ENCODE data around the gene GATAD2A. TPM values are rescaled to one million over a fixed set of nuclear protein-coding genes. Genes with fewer than 3 reads are reported as not detected.

The GATAD2A gene
- total RNA-seq, 1 experiment from 2014 or later = 189 TPM

- peak overlapping the region; percentile 34; the same call in 1 of the 2 replicates for H3K14ac ChIP-seq (ENCODE audit: insufficient read depth, low read length)
- no peak overlapping the region for H3K9ac ChIP-seq (ENCODE audit: extremely low read depth, insufficient read length, low read length)
- peaks cover 4% of the 10 kb centered on the region for H3K79me1 ChIP-seq (ENCODE audit: insufficient read depth, low read depth, low read length, poor library complexity, severe bottlenecking)
- H3K9me3 Mint-ChIP-seq = no peaks in the 10 kb centered on the region
- no peak overlapping the region for H4K5ac ChIP-seq (ENCODE audit: insufficient read length, low read depth, low read length)
- H4K20me1 ChIP-seq (ENCODE audit: control insufficient read depth, insufficient read depth, insufficient read length) = no peaks in the 10 kb centered on the region
- H3K23me2 ChIP-seq (ENCODE audit: insufficient read length, low read depth, low read length, poor library complexity, severe bottlenecking) = no peaks in the 10 kb centered on the region
- no peak overlapping the region for H2AFZ ChIP-seq (ENCODE audit: low read length)
- H3K4ac ChIP-seq (ENCODE audit: low read depth, low read length) = no peak overlapping the region
- H2BK120ac ChIP-seq (ENCODE audit: low read depth, low read length, poor library complexity, severe bottlenecking) = no peak overlapping the region
- no peak overlapping the region for H2AK5ac ChIP-seq (ENCODE audit: insufficient read length, low read length)
- peak overlapping the region in 2 of 3 experiments; percentile 25 to 56; a peak in 4 of 7 replicates for H3K27ac Mint-ChIP-seq
- H3K9me3 ChIP-seq (ENCODE audit: control insufficient read depth, low read depth, low read length) = no peaks in the 10 kb centered on the region
- peaks cover 0 to 24% (median 10%) of the 10 kb centered on the region in 3 experiments; a peak in 5 of 7 replicates for H3K36me3 Mint-ChIP-seq (ENCODE audit: insufficient read depth in 1 of 3, low read depth in 3 of 3)
- H3K56ac ChIP-seq (ENCODE audit: insufficient read length, low read depth, low read length) = no peak overlapping the region
- H3K27me3 Mint-ChIP-seq (ENCODE audit: low read depth) = no peaks in the 10 kb centered on the region
- TF ChIP-seq CTCF (conservative IDR thresholded peaks at IDR 0.05) = no peak
- peaks cover 2% of the 10 kb centered on the region; the same call in 1 of the 2 replicates for H3K4me1 ChIP-seq (ENCODE audit: insufficient read depth, low read length)
- H2BK5ac ChIP-seq (ENCODE audit: insufficient read length, low read length) = no peak overlapping the region
- H2BK15ac ChIP-seq (ENCODE audit: low read depth, low read length) = no peak overlapping the region
- peaks cover 37 to 47% of the 10 kb centered on the region in 2 experiments for H3K4me1 Mint-ChIP-seq
- no peak overlapping the region for H3K4me3 Mint-ChIP-seq
- H2BK20ac ChIP-seq (ENCODE audit: low read depth, low read length, poor library complexity, severe bottlenecking) = no peak overlapping the region
- H2BK12ac ChIP-seq (ENCODE audit: insufficient read length, low read depth, low read length) = no peak overlapping the region
- H3K4me2 ChIP-seq (ENCODE audit: insufficient read depth, insufficient read length, low read length) = no peak overlapping the region
- no peak overlapping the region for H4K91ac ChIP-seq (ENCODE audit: insufficient read length, low read depth, low read length)
- peaks cover 80% of the 10 kb centered on the region for H3K79me2 ChIP-seq (ENCODE audit: insufficient read depth, low read length)
- DNase-seq = no peak
- WGBS (ENCODE audit: extremely low coverage, insufficient read length, low lambda C conversion rate) = no CpG with 5 or more reads among the region's 10 CpGs
- no peaks in the 10 kb centered on the region for H3K27me3 ChIP-seq (ENCODE audit: insufficient read depth, low read length)
- no peak overlapping the region for H4K8ac ChIP-seq (replicated peaks; ENCODE audit: insufficient read length, low read depth, low read length)
- no peak overlapping the region for H3K27ac ChIP-seq (ENCODE audit: insufficient read length, low read depth, low read length)
- H3K18ac ChIP-seq (ENCODE audit: insufficient read length, low read depth, low read length) = no peak overlapping the region
- H3K23ac ChIP-seq (ENCODE audit: insufficient read length, low read depth, low read length) = no peak overlapping the region
- H3T11ph ChIP-seq (ENCODE audit: low read length) = no peak overlapping the region
Measured at GRCh38 chr19:19417628-19418245, 12.3 kb downstream of the GATAD2A start.
